Glomerular endothelial cell (primary cell): Measurements from ENCODE around the gene PRPF38B. TPM values are rescaled to one million over a fixed set of nuclear protein-coding genes. Genes with fewer than 3 reads are reported as not detected.
"Not testable (repeated sequence)": the region's sequence is repeated elsewhere in the genome, so short reads cannot be mapped to it uniquely, and the experiment has no call there.

ENCODE experiments used
- DNase-seq: peaks from one replicate; pipeline ENCODE4 v3.0.0-alpha.2; 2011; ENCODE audit warnings: low read depth, low spot score; ENCODE audit errors: extremely low read depth
- total RNA-seq: library from RNA; depleted of rRNA; stranded (reverse); fragments of >200 nt; gene quantifications from 2 replicates; pipeline ENCODE4 v1.2.3, GENCODE V29; 2015

Gene PRPF38B
- total RNA-seq, 1 donor from 2014 or later: 23.1 TPM

- DNase-seq: no peak
These were observed 12.4 kb upstream of the PRPF38B start for GRCh38 chr1:108679586-108680213.

GRCh38 chr1:108681701-108682100 lies 10.4 kb upstream of the PRPF38B start:
- DNase-seq: not testable (repeated sequence)

- no peak for DNase-seq
These were observed 6.6 kb upstream of the PRPF38B start for GRCh38 chr1:108685529-108685928.

- no peak for DNase-seq
These were observed 5.3 kb upstream of the PRPF38B start for GRCh38 chr1:108686614-108687313.

- no peak for DNase-seq
These were observed 775 bp upstream of the PRPF38B start for GRCh38 chr1:108691128-108691941.

- DNase-seq: peak; percentile 18
These were observed 880 bp downstream of the PRPF38B start for GRCh38 chr1:108692724-108693655.

GRCh38 chr1:108695535-108695934 lies 3.4 kb downstream of the PRPF38B start:
- no peak for DNase-seq

- DNase-seq: no peak
These were observed 7.5 kb downstream of the PRPF38B start for GRCh38 chr1:108699375-108700332.

GRCh38 chr1:108701176-108701849 lies 9.2 kb downstream of the PRPF38B start:
- no peak for DNase-seq

GRCh38 chr1:108702109-108702508 lies 10.0 kb downstream of the PRPF38B start:
- DNase-seq: not testable (repeated sequence)

- no peak for DNase-seq
These were observed 11.8 kb downstream of the PRPF38B start for GRCh38 chr1:108703939-108704338.

GRCh38 chr1:108704496-108704895 lies 12.4 kb downstream of the PRPF38B start:
- DNase-seq: no peak

- DNase-seq: no peak
These were observed 14.5 kb downstream of the PRPF38B start for GRCh38 chr1:108706643-108707042.

GRCh38 chr1:108708691-108709660 lies 16.9 kb downstream of the PRPF38B start:
- DNase-seq: no peak

- DNase-seq: no peak
These were observed 20.6 kb downstream of the PRPF38B start, which contains the start of gene FNDC7 for GRCh38 chr1:108712606-108713150. Gene FNDC7 (plus strand): TSS chr1:108712908. CDS start chr1:108712934, 26 bp downstream.

GRCh38 chr1:108715932-108716331 lies 23.8 kb downstream of the PRPF38B start:
- DNase-seq: no peak
